ENCODE results near the gene ITFG2. TPM values are rescaled to one million over a fixed set of nuclear protein-coding genes. Genes with fewer than 3 reads are reported as not detected.
A peak's percentile ranks its signal among the peaks of the same experiment; 100 is the strongest.

Gene ITFG2
- total and polyA plus RNA-seq, 2 of the 13 experiments (the other 11 are each of a cell fraction or from before 2014, with no cell fraction given): 14.8 to 15.5 TPM

DNA sequence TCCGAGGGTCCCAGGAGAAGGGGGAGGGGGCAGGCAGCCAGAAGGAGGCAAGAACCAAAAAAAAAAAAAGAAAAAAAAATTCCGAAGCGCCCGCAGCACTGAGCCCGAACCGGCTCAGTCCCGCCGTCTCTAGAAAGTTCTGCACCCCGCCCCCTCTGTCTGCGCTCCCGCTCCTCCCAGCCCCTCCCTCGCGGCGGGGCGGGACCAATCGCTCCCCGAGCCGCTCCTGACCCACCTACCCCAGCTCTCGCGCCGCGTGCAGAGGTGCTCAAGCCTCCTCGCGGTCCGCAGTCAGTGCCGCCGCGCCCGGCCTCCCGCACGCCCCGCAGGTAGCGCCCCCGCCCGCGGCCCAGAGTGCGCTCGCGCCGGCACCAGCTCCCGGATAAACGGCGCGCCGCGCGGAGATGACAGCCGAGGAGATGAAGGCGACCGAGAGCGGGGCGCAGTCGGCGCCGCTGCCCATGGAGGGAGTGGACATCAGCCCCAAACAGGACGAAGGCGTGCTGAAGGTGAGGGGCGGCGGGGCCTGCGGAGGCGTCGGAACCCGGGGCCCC, 17.7 kb upstream of the ITFG2 start, which contains the start of gene FKBP4 (continued):
- TF ChIP-seq, protein P1, sequence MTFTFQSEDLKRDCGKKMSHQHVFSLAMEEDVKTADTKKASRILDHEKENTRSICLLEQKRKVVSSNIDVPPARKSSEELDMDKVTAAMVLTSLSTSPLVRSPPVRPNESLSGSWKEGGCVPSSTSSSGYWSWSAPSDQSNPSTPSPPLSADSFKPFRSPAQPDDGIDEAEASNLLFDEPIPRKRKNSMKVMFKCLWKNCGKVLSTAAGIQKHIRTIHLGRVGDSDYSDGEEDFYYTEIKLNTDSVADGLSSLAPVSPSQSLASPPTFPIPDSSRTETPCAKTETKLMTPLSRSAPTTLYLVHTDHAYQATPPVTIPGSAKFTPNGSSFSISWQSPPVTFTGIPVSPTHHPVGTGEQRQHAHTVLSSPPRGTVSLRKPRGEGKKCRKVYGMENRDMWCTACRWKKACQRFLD (CRISPR knock-in tag; IDR thresholded peaks at IDR 0.05; ENCODE audit: borderline replicate concordance): 0 out of 2 replicates have a peak, but pooled peaks have one; percentile 36
- peak; percentile 77; the same call in 1 of the 2 replicates for TF ChIP-seq ZNF547 (CRISPR knock-in tag; IDR thresholded peaks at IDR 0.05)
- peak; percentile 80; the same call in 1 of the 2 replicates for TF ChIP-seq ZNF563 (CRISPR knock-in tag; IDR thresholded peaks at IDR 0.05)
- TF ChIP-seq ZFP36L1 (CRISPR knock-in tag; IDR thresholded peaks at IDR 0.05): peak; percentile 69; the same call in 1 of the 2 replicates
- TF ChIP-seq ZNF605 (CRISPR knock-in tag; IDR thresholded peaks at IDR 0.05): 0 out of 2 replicates have a peak, but pooled peaks have one; percentile 24
- TF ChIP-seq, protein P2, sequence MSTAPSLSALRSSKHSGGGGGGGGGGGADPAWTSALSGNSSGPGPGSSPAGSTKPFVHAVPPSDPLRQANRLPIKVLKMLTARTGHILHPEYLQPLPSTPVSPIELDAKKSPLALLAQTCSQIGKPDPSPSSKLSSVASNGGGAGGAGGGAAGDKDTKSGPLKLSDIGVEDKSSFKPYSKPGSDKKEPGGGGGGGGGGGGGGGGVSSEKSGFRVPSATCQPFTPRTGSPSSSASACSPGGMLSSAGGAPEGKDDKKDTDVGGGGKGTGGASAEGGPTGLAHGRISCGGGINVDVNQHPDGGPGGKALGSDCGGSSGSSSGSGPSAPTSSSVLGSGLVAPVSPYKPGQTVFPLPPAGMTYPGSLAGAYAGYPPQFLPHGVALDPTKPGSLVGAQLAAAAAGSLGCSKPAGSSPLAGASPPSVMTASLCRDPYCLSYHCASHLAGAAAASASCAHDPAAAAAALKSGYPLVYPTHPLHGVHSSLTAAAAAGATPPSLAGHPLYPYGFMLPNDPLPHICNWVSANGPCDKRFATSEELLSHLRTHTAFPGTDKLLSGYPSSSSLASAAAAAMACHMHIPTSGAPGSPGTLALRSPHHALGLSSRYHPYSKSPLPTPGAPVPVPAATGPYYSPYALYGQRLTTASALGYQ (CRISPR knock-in tag; IDR thresholded peaks at IDR 0.05): 0 out of 2 replicates have a peak, but pooled peaks have one; percentile 34
- TF ChIP-seq ZNF234 (CRISPR knock-in tag; conservative IDR thresholded peaks at IDR 0.05): no peak
- TF ChIP-seq ZNF160 (CRISPR knock-in tag; IDR thresholded peaks at IDR 0.05): peak; percentile 88
- TF ChIP-seq, protein P3, sequence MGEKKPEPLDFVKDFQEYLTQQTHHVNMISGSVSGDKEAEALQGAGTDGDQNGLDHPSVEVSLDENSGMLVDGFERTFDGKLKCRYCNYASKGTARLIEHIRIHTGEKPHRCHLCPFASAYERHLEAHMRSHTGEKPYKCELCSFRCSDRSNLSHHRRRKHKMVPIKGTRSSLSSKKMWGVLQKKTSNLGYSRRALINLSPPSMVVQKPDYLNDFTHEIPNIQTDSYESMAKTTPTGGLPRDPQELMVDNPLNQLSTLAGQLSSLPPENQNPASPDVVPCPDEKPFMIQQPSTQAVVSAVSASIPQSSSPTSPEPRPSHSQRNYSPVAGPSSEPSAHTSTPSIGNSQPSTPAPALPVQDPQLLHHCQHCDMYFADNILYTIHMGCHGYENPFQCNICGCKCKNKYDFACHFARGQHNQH (CRISPR knock-in tag; IDR thresholded peaks at IDR 0.05): 0 out of 2 replicates have a peak, but pooled peaks have one; percentile 22
- TF ChIP-seq ZNF615 (CRISPR knock-in tag; IDR thresholded peaks at IDR 0.05; ENCODE audit: borderline replicate concordance): no peak
- peak; percentile 61 for TF ChIP-seq POLR2AphosphoS5 (IDR thresholded peaks at IDR 0.05; ENCODE audit: low read depth, low read length)
- no peak for TF ChIP-seq GTF3A (CRISPR knock-in tag; conservative IDR thresholded peaks at IDR 0.05)
- peak; percentile 84; the same call in 1 of the 2 replicates for TF ChIP-seq ZNF446 (CRISPR knock-in tag; IDR thresholded peaks at IDR 0.05)
- TF ChIP-seq ZNF331 (CRISPR knock-in tag; IDR thresholded peaks at IDR 0.05): peak; percentile 74
- no peak for TF ChIP-seq PHF20 (CRISPR knock-in tag; IDR thresholded peaks at IDR 0.05)
- no peak for TF ChIP-seq NR2F6 (IDR thresholded peaks at IDR 0.05)
- 0 out of 2 replicates have a peak, but pooled peaks have one; percentile 26 for TF ChIP-seq NR2F6 (CRISPR knock-in tag; IDR thresholded peaks at IDR 0.05)
- TF ChIP-seq ZIK1 (CRISPR knock-in tag; IDR thresholded peaks at IDR 0.05; ENCODE audit: borderline replicate concordance, low read depth): peak; percentile 92; the same call in 1 of the 2 replicates
- TF ChIP-seq HNRNPK (IDR thresholded peaks at IDR 0.05; ENCODE audit: low read depth, low read length, poor library complexity, severe bottlenecking): peak; percentile 50
- TF ChIP-seq, protein P4, sequence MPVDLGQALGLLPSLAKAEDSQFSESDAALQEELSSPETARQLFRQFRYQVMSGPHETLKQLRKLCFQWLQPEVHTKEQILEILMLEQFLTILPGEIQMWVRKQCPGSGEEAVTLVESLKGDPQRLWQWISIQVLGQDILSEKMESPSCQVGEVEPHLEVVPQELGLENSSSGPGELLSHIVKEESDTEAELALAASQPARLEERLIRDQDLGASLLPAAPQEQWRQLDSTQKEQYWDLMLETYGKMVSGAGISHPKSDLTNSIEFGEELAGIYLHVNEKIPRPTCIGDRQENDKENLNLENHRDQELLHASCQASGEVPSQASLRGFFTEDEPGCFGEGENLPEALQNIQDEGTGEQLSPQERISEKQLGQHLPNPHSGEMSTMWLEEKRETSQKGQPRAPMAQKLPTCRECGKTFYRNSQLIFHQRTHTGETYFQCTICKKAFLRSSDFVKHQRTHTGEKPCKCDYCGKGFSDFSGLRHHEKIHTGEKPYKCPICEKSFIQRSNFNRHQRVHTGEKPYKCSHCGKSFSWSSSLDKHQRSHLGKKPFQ (CRISPR knock-in tag; IDR thresholded peaks at IDR 0.05; ENCODE audit: insufficient replicate concordance): peak; percentile 31
- TF ChIP-seq ZMAT3 (CRISPR knock-in tag; conservative IDR thresholded peaks at IDR 0.05): 0 out of 2 replicates have a peak, but pooled peaks have one; percentile 44
- peak; percentile 86 for TF ChIP-seq SALL1 (CRISPR knock-in tag; IDR thresholded peaks at IDR 0.05)
- TF ChIP-seq BORCS8-MEF2B (CRISPR knock-in tag; IDR thresholded peaks at IDR 0.05): peak; percentile 71
